NCI-H2107 (cell line): ENCODE measurements around the gene ITGA3.

ENCODE experiments used
- DNase-seq: peaks from one replicate; lab custom pipeline; 2025; lab: John Stamatoyannopoulos, UW

The ITGA3 gene

DNA sequence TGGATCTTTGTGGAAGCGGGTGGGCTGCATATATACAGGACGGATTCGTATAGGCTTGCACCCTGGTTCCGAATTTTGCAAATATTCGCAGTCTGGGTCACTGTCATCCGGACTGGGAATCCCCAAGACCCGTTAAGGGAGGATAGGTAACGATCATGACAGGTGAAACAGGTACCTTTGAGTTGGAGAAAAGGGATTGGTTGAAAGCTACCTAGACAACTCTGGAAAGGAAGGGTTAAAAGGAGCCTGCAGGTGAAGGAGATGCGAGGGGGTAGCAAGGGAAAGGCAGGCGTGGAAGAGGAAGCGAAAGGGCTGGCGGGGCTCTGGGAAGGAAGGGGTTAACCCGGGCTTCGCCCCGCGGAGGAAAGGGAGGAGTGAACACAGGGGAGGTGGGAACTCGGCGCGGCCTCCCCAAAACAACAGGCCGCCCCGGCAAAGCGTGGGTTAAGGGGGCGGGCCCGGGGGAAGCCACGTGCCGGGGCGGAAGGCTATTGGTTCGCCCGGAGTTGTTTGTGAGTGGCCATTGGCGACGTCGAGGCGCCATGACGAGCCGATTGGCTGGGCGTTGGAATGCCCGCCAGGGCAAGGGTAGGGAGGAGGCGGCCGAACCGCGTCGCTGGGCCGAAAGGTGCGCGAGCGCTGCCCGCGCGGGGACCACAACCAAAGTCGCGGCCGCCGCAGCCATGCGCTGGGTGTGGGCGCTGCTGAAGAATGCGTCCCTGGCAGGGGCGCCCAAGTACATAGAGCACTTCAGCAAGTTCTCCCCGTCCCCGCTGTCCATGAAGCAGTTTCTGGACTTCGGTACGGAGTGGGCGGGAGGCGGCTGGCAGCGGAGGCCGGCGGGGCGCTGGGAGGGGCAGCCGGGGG is 39.1 kb downstream of the ITGA3 start, which contains the start of gene PDK2:
Gene PDK2, plus strand, starts transcription at position 599 of the 867 bp plus-strand sequence. Its CDS starts 85 bp downstream, at position 684.
- peak; percentile 88 for DNase-seq

- DNase-seq: no peak
These were observed 39.7 kb downstream of the ITGA3 start for GRCh38 chr17:50095626-50096037.

- DNase-seq: no peak
These were observed 40.2 kb downstream of the ITGA3 start for GRCh38 chr17:50096092-50096491.

DNA sequence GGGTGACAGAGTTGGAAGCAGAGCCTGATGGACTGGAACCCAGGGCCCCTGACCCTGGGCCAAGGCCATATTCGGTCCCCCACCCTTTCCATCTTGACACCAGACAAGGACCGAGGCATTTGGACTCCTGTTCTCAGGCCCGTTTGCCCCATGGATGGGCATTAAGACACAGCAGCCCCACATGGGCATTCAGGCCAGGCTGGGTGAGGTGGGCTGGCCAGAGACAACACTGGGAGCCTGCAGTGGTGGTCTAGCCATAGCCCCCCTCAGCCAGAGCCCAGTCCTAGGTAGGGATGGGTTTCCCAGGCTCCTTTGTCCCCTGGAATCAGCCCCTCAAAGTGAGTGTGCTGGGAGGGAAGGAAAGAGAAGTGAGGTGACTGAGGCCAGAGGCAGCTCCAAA is 40.8 kb downstream of the ITGA3 start:
- no peak for DNase-seq

- no peak for DNase-seq
These were observed 41.5 kb downstream of the ITGA3 start for GRCh38 chr17:50097455-50097854.

- DNase-seq: no peak
These were observed 42.0 kb downstream of the ITGA3 start for GRCh38 chr17:50097926-50098325.

DNA sequence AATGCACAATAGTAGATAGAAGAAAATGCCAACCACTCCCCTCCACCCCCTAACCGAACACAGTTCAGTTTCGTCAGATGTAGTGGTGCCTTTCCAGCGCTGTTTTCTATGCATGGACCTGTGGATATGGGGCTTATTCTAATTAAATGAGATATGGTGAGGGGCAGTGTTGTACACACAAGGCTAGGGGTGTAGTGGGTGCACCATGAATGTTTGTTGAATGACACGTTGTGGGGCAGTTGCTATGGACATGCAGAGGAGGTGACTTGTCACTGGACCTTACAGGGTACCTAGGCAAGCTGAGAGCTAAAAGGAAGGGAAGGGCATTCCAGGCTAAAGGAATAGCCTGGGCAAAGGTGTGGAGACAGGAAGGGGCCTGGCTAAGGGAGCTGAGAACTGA is 42.7 kb downstream of the ITGA3 start:
- no peak for DNase-seq

DNA sequence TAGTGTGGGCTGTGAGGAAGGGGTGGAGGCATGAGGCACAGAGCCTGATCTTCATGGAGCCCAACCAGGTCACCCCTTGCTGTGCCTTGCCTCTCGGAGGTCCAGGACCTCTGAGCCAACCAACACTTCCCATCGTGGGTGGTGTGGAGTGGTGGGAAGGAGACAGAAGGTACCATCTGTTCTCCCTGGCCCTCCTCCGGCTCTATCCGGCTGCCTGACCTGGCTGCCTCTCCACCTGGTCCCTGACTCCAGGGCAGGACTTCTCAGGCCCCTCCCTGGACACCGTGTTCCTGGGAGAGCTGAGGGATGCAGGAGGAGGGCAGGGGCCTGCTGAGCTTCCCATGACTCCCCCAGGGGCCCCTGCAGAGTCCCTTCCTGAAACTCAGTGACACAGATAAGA is 43.1 kb downstream of the ITGA3 start:
- no peak for DNase-seq

- DNase-seq: no peak
These were observed 44.6 kb downstream of the ITGA3 start for GRCh38 chr17:50100480-50100883.

- DNase-seq: no peak
These were observed 45.0 kb downstream of the ITGA3 start for GRCh38 chr17:50100921-50101345.

GRCh38 chr17:50101346-50102163 is 45.6 kb downstream of the ITGA3 start:
- DNase-seq: peak; percentile 16

GRCh38 chr17:50102164-50102991 is 46.5 kb downstream of the ITGA3 start:
- DNase-seq: no peak

DNA sequence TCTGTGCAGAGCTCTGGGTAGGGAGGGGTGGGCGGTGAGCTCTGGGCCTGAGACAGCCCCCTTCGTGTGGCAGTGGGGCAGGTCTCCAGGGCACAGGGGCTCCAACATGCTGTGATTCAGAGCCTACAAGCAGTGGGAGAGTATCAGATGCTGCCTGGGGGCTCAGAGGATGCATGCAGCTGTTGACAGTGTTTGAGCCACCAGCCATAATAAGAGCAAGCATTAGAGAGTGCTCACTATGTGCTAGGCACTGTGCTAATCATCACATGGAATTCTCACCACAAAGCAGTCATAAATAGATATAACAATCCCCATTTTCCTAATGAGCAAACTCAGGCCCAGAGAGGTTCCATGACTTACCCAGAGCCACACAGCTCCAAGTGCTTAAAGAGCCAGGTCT is 47.3 kb downstream of the ITGA3 start:
- no peak for DNase-seq

DNA sequence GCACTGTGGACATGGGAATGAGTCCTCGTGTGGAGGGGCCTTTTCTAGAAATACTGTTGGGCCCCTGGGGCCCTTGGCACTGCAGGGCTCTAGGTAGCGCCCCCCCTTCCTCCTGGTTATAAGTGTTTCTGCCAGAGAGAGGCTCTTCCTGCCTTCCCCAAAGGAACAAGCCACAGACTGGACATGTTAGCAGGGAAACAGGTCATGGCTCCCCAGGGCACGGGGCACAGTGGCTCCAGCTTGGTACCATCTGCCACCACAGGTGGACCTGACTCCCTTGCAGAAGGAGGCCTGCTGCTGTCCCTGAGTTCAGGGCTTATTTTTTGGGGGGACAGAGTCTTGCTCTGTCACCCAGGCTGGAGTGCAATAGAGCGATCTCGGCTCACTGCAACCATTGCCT is 48.0 kb downstream of the ITGA3 start:
- no peak for DNase-seq

GRCh38 chr17:50105811-50106210 is 49.9 kb downstream of the ITGA3 start:
- DNase-seq: no peak

DNA sequence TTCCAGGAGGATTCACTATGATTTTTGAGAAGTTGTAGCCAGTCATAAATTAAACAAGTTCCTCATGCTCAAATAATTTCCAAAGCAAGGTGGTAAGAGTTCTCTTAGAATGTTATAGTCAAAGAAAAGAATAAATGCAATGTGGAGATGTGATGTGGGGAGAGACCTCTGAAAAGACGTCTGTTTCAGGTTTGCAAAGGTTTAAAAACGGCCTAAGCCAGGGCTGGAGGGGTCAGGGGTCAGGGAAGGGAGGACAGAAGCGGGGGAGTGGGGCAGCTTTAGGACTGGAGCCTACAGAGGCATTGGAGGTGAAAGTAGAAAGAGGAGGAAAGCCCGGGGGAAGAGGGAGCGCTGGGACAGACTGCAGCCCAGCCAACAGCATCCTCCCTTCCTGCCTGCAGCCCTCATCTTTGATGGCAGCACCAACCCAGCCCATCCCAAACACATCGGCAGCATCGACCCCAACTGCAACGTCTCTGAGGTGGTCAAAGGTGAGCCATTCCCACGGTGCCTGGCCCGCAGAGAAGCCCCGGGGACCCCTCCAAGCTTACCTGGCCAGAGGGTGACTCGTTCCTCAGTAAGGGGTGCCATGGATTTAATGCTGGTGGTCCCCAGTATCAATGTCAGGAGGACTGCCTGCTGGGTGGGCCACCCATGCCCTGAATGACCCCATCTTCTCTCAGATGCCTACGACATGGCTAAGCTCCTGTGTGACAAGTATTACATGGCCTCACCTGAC is 50.7 kb downstream of the ITGA3 start:
- DNase-seq: no peak

DNA sequence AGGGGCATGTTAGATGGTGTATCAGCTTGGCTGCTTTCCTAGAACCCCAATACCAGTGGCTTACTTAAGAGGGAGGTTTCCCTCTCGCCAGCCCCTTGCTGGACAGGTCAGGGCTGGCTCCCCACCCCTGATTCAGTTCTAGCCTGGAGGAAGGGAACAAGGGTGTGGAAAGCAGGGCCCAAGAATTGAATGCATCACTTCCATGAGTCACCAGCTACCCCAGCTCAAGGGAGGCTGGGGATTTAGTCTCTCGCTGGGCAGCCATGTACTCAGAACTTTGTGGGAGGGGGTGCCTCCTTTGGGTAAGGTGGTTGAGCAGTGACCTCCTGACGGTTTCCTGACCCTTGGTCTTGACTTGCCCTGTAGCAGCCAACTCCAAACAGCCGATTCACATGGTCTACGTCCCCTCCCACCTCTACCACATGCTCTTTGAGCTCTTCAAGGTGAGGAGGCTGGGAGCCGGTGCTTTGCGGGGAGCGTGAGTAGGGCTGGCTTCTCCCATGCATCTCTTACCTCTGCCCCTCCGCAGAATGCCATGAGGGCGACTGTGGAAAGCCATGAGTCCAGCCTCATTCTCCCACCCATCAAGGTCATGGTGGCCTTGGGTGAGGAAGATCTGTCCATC is 52.0 kb downstream of the ITGA3 start:
- DNase-seq: no peak

DNA sequence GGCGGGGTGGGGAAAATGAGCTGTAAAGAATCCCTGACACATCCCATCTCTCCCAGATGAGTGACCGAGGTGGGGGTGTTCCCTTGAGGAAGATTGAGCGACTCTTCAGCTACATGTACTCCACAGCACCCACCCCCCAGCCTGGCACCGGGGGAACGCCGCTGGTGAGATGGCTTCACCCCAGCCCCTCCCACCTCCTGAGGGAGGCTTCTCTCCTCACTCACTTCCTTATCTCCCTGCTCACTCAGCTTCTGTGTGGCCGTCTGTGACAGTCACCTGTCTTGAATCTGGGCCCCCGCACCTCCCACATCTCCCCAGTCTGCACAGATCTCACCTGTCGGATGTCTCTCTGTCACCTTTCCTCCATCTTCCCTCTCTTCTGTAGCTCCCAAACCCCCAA is 52.6 kb downstream of the ITGA3 start:
- no peak for DNase-seq

DNA sequence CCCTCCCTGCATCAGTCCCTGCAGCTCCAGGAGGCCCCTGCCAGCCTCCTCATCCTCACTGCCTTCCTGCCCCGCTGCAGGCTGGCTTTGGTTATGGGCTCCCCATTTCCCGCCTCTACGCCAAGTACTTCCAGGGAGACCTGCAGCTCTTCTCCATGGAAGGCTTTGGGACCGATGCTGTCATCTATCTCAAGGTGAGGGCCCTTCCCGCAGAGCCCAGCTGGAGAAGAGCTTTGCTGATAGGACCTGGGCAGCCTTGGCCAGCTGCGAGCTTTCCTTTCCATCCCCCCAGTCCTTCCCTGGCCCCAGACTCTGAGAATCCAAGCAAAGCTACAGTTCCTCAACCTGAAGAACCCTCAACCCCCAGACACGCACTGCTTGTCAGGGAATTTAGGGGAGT is 53.3 kb downstream of the ITGA3 start:
- no peak for DNase-seq

GRCh38 chr17:50109785-50110184 is 53.9 kb downstream of the ITGA3 start:
- no peak for DNase-seq
